Measurements from ENCODE around the gene SCPEP1. TPM values are rescaled to one million over a fixed set of nuclear protein-coding genes. Genes with fewer than 3 reads are reported as not detected.

Gene SCPEP1
- total RNA-seq, 1 experiment from 2014 or later = 17.6 TPM

DNA sequence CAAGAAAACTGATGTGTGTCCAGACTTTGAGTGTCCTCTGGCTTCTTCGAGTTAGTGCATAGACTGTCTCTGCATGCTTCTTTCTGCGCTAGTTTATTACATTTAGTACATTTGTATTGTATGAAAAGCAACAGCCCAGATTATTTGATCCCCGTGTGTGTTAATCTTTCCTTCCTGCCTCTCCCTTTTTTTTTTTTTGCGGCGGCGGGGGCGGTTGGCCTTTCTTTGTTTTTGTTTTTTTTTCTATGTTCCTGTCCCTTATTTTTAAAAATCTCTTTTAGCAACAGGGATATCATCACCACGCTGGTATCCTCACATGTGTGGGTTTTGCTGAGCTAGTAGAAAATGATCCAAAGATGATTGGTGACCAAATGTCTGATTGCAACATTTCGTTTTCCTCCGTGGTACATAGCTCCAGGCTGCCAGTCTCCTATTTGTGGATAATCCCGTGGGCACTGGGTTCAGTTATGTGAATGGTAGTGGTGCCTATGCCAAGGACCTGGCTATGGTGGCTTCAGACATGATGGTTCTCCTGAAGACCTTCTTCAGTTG is 9.4 kb downstream of the SCPEP1 start:
- no peaks in the 10 kb centered on the region for H3K36me3 Mint-ChIP-seq (ENCODE audit: insufficient read depth, unreplicated experiment)
- no peak overlapping the region for H3K4me3 Mint-ChIP-seq (ENCODE audit: low read depth, unreplicated experiment)
- CTCF ChIA-PET = interaction anchor here (0.7 kb wide), 1 partner anchor 9 kb away, joined by 4 read pairs; no protein-coding TSS in a partner anchor
- no peaks in the 10 kb centered on the region for H3K4me1 Mint-ChIP-seq (ENCODE audit: low read depth, unreplicated experiment)
- intact Hi-C loops (cut with micrococcal nuclease; ENCODE audit: unreplicated experiment) = no loop called here
- no TSS peak for BruUV-seq (replicated peaks)
- no peaks in the 10 kb centered on the region for H3K9me3 Mint-ChIP-seq (ENCODE audit: low read depth, unreplicated experiment)
- TF ChIP-seq, protein P1, sequence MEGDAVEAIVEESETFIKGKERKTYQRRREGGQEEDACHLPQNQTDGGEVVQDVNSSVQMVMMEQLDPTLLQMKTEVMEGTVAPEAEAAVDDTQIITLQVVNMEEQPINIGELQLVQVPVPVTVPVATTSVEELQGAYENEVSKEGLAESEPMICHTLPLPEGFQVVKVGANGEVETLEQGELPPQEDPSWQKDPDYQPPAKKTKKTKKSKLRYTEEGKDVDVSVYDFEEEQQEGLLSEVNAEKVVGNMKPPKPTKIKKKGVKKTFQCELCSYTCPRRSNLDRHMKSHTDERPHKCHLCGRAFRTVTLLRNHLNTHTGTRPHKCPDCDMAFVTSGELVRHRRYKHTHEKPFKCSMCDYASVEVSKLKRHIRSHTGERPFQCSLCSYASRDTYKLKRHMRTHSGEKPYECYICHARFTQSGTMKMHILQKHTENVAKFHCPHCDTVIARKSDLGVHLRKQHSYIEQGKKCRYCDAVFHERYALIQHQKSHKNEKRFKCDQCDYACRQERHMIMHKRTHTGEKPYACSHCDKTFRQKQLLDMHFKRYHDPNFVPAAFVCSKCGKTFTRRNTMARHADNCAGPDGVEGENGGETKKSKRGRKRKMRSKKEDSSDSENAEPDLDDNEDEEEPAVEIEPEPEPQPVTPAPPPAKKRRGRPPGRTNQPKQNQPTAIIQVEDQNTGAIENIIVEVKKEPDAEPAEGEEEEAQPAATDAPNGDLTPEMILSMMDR (IDR thresholded peaks at IDR 0.05; ENCODE audit: unreplicated experiment) = no peak
- no peak overlapping the region for H3K27ac Mint-ChIP-seq (ENCODE audit: unreplicated experiment)
- no peaks in the 10 kb centered on the region for H3K27me3 Mint-ChIP-seq (ENCODE audit: unreplicated experiment)
- DNase-seq = no peak

DNA sequence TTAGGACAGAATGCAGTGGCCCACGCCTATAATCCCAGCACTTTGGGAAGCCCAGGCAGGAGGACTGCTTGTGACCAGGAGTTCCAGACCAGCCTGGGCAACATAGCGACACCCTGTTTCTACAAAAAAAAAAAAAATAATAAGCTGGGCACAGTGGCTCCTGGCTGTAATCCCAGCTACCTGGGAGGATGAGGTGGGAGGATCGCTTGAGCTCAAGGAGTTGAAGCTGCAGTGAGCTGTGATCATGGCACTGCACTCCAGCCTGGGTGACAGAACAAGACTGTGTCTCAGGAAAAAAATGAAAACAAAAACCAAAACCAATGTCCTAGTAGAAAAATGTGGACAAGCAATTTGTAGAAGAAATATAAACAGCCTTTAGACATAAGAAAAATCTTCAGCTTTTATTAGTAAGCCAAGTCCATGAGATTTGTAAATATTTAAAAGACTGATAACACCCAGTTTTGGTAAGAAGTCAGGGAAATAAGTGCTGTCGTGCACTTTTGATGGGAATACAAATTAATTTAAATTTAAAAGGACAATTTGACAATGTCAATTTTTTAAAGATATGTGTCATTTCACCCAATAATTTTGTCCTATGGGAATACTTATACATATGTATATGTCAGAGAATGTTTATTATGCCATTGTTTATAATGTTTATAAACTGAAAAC is 11.1 kb downstream of the SCPEP1 start:
- Mint-ChIP-seq H3K36me3 (ENCODE audit: insufficient read depth, unreplicated experiment) (no peaks in the 10 kb centered on the region), H3K27me3 (ENCODE audit: unreplicated experiment) (no peaks in the 10 kb centered on the region), H3K4me3 (ENCODE audit: low read depth, unreplicated experiment) (no peak overlapping the region), H3K4me1 (ENCODE audit: low read depth, unreplicated experiment) (no peaks in the 10 kb centered on the region), H3K27ac (ENCODE audit: unreplicated experiment) (no peak overlapping the region), H3K9me3 (ENCODE audit: low read depth, unreplicated experiment) (no peaks in the 10 kb centered on the region)
- CTCF ChIA-PET = no interaction called here
- DNase-seq = no peak
- intact Hi-C loops (cut with micrococcal nuclease; ENCODE audit: unreplicated experiment) = no loop called here
- TF ChIP-seq, protein P1 (IDR thresholded peaks at IDR 0.05; ENCODE audit: unreplicated experiment) = no peak
- BruUV-seq (replicated peaks) = no TSS peak

DNA sequence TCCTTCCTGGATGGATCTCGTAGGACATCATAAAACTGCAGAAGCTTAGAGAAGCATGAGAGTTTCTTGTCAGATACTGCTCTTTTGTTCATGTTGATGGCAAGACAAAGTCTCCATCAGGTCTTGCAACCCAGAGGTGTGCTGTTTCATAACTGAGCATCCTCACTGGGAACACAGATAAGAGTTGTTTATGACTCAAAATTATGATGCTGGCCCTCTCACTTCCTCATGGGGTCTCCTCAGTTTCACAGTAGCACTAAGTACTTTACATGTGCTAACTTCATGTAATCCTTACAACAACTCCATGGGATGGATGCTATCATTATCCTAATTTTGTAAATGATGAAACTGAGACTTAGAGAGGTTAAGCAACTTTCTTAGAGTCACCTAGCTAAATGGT is 14.4 kb downstream of the SCPEP1 start:
- Mint-ChIP-seq H3K4me1 (ENCODE audit: low read depth, unreplicated experiment) (no peaks in the 10 kb centered on the region), H3K27ac (ENCODE audit: unreplicated experiment) (no peak overlapping the region), H3K36me3 (ENCODE audit: insufficient read depth, unreplicated experiment) (no peaks in the 10 kb centered on the region), H3K27me3 (ENCODE audit: unreplicated experiment) (no peaks in the 10 kb centered on the region), H3K4me3 (ENCODE audit: low read depth, unreplicated experiment) (no peak overlapping the region), H3K9me3 (ENCODE audit: low read depth, unreplicated experiment) (no peaks in the 10 kb centered on the region)
- intact Hi-C loops (cut with micrococcal nuclease; ENCODE audit: unreplicated experiment) = no loop called here
- no peak for DNase-seq
- TF ChIP-seq, protein P1 (IDR thresholded peaks at IDR 0.05; ENCODE audit: unreplicated experiment) = no peak
- BruUV-seq (replicated peaks) = no TSS peak
- CTCF ChIA-PET = no interaction called here

DNA sequence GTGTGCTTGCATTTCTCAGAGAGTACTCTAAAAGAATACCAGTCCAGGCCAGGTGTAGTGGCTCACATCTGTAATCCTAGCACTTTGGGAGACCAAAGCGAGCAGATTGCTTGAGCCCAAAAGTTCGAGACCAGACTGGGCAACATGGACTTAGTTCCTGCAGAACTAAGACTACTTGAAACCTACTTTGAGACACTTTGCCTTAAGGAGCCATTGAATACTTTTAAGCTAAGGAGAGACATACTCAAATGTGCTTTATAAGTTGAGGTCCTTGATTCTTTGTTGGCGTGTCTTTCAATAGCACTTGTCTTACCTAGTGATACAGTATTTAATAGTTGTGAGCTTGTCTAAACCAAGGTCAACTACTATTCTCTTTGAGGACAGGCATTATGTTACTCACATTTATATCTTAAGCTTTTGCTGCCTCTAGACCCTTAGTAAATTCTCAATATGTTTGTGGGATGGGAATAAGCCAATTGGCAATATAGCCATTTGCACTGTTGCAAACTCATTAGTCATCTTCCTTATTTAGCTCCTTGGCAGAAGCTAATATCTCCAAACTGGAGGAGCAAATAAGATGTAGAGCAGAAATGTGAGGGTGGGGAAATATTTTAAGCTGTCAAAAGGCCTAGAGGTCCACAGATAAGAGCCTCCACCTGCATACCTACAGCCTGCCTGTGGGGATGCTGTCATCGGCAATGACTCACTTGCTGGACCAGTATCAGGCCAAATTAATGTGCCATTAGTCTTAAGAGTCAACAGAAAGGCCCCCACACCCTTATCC is 16.3 kb downstream of the SCPEP1 start:
- H3K27ac Mint-ChIP-seq (ENCODE audit: unreplicated experiment) = no peak overlapping the region
- intact Hi-C loops (cut with micrococcal nuclease; ENCODE audit: unreplicated experiment) = no loop called here
- TF ChIP-seq, protein P1 (IDR thresholded peaks at IDR 0.05; ENCODE audit: unreplicated experiment) = no peak
- H3K9me3 Mint-ChIP-seq (ENCODE audit: low read depth, unreplicated experiment) = no peaks in the 10 kb centered on the region
- no peaks in the 10 kb centered on the region for H3K4me1 Mint-ChIP-seq (ENCODE audit: low read depth, unreplicated experiment)
- CTCF ChIA-PET = no interaction called here
- H3K4me3 Mint-ChIP-seq (ENCODE audit: low read depth, unreplicated experiment) = no peak overlapping the region
- DNase-seq = peak; percentile 4
- no peaks in the 10 kb centered on the region for H3K36me3 Mint-ChIP-seq (ENCODE audit: insufficient read depth, unreplicated experiment)
- BruUV-seq (replicated peaks) = no TSS peak
- no peaks in the 10 kb centered on the region for H3K27me3 Mint-ChIP-seq (ENCODE audit: unreplicated experiment)

Measured in Calu3 (cell line).